HT-29 (cell line): ENCODE data around the gene ZNF524. TPM values are rescaled to one million over a fixed set of nuclear protein-coding genes. Genes with fewer than 3 reads are reported as not detected.
"Not testable (repeated sequence)": the region's sequence is repeated elsewhere in the genome, so short reads cannot be mapped to it uniquely, and the experiment has no call there.

ENCODE experiments used
- DNase-seq: peaks from one replicate; pipeline ENCODE4 v3.0.0-alpha.2; 2015; ENCODE audit warnings: low spot score
- total RNA-seq: library from RNA; depleted of rRNA; stranded (reverse); fragments of >200 nt; shearing (Covaris generic); gene quantifications from 2 replicates; pipeline ENCODE4 v1.2.3, GENCODE V29; 2014

The ZNF524 gene
- total RNA-seq, 1 experiment from 2014 or later: 81.2 TPM

DNA sequence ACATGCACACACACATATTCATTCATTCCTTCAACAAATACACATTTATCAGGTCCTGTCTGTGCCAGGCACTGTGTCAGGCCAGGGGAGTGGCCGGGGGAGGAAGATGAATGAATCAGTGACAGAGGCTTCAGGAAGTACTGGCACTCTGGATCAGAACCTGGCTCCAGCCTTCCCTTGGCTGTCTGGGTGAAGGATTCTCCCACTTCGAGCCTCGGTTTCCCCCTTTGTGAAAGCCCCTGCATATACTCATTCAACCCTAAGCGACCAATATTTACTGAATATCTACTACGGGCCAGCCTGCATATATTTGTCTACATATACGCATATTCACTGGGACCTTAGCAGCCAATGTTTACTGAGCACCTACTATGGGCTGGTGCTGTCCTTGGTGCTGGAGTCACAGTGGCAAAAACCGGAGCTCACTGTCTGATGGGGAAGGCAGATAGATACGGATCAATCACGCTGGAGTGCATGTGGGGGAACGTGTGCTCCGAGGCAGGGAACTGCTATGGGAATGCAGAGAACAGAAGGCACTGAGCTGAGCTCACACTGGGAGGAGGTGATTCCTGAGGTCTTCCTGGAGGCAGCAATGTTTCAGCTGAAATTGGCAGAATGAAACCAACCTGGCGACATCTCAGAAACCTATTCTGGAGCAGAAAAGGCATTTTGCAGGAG is 18.8 kb upstream of the ZNF524 start:
- DNase-seq: peak; percentile 40

DNA sequence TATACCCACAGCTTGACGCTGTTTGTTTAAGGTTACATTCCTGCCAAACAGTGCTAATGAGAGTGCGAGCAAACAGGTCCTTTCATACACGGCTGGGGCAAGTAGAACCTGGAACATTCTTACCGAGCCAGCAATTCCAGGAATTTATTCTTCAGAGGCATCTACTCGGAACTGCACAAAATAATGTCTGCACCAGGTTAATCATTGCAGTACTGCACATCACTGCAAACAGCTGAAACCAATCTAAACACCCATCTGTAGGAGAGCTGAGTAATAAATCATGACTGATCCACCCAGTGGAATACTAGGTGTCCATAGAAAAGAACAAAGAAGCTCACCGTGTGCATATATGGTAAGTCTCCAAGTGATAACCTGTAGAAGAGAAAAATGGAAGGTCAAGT is 18.3 kb upstream of the ZNF524 start:
- no peak for DNase-seq

- not testable (repeated sequence) for DNase-seq
Measured at GRCh38 chr19:55582284-55582683, 17.8 kb upstream of the ZNF524 start.

DNA sequence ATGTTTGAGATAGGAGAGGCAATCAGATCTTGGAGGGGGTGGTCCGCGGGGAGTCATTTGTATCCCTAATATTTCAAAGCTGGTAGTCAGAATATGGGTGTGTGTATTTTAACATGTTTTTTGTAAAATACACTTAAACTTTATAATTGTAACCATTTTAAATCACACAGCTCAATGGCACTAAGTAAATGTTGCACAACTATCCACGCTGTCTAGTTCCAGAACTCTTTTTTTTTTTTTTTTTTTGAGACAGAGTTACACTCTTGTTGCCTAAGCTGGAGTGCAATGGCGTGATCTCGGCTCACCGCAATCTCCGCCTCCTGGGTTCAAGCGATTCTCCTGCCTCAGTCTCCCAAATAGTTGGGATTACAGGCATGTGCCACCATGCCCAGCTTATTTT is 16.2 kb upstream of the ZNF524 start:
- DNase-seq: not testable (repeated sequence)

DNA sequence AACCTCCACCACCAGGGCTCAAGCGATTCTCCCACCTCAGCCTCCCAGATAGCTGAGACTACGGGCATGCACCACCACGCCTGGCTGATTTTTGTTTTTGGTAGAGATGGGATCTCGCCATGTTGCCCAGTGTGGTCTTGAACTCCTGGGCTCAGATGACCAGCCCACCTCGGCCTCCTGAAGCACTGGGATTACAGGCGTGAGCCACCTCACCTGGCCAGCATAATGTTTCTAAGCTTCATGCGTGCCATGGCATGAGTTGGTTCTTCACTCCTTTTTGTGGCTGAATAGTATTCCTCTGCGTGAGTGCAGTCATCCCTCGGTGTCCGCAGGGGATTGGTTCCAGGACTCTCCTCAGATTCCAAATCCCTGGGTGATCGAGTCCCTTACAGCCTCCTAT is 15.2 kb upstream of the ZNF524 start:
- DNase-seq: no peak

- DNase-seq: peak; percentile 32
Measured at GRCh38 chr19:55585658-55586339, 14.3 kb upstream of the ZNF524 start.

- DNase-seq: peak; percentile 100
Measured at GRCh38 chr19:55586976-55587668, 13.0 kb upstream of the ZNF524 start.

DNA sequence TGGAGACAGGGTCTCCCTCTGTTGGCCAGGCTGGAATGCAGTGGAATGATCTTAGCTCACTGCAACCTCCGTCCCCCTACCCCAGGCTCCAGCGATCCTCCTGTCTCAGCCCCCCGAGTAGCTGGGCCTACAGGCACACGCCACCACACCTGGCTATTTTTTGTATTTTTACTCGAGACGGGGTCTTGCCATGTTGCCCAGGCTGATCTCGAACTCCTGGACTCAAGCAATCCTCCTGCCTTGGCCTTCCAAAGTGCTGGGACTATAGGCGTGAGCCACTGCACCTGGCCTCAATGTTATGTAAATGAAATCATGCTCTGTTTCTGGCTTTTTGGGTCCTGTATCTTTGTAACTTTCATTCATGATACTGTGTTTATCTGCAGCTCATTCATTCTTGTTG is 11.3 kb upstream of the ZNF524 start:
- DNase-seq: no peak

DNA sequence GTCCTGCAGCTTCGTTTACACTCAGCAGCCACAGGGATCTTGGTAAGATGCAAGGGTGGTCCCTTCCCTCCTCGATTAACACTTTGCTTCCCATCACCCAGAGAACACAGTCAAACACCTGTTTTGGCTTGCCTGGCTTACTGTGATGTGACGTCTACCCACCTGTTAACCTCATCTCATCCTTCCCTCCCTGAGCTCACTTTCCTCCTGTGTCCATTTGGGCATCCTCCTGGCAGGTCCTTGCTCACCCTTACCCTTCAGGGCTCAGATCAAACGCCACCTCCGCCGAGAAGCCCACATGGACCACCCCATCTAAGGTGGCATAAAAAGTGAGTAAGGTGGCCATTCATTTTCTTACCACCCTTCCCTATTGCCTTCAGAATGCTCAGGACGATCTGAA is 10.0 kb upstream of the ZNF524 start:
- no peak for DNase-seq

GRCh38 chr19:55590617-55591016 is 9.5 kb upstream of the ZNF524 start:
- peak; percentile 64 for DNase-seq

GRCh38 chr19:55591555-55591954 is 8.5 kb upstream of the ZNF524 start:
- DNase-seq: peak; percentile 66

GRCh38 chr19:55592391-55593090 is 7.5 kb upstream of the ZNF524 start:
- DNase-seq: no peak

- no peak for DNase-seq
Measured at GRCh38 chr19:55593096-55593772, 6.9 kb upstream of the ZNF524 start.

GRCh38 chr19:55594996-55595545 is 5.0 kb upstream of the ZNF524 start:
- DNase-seq: no peak

DNA sequence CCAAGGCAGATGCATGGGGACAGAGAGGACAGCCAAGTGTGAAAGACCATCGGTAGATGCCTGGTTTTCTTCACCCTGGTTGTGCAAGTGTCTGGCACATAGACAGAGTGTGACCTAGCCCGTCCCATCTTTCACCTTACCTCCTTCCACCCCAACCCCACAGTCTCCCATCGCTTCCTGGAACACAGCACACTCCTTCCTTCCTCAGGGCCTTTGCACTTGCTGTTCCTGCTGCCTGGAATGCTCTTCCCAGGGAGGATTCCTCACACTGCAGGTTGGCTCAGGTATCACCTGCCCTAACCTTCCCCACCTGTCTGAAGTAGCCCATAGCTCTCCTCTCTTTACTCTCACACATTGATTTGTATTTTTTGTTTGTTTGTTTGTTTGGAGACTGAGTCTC is 3.8 kb upstream of the ZNF524 start:
- DNase-seq: no peak

DNA sequence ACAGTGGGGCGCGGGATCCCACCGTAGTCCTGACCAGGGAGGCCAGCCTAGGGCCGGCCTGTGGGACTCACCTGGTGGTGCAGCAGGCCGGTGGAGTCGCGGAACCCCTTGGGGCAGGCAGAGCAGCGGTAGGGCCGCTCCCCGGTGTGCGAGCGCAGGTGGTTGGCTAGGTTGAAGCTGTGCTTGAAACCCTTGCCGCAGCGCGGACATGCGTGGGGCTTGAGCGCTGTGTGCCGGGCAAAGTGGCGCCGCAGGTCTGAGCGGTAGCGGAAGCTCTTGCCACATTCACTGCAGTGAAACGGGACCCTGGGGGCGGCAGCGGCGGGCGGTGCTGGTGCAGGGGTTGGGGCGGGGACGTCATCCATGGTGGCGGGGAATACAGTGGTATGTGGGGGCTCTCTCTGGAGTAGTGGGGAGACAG is 2.6 kb upstream of the ZNF524 start:
- DNase-seq: no peak

- no peak for DNase-seq
Measured at GRCh38 chr19:55598034-55598433, 2.1 kb upstream of the ZNF524 start.

- peak; percentile 100 for DNase-seq
Measured at GRCh38 chr19:55598719-55599467, 1.2 kb upstream of the ZNF524 start.

DNA sequence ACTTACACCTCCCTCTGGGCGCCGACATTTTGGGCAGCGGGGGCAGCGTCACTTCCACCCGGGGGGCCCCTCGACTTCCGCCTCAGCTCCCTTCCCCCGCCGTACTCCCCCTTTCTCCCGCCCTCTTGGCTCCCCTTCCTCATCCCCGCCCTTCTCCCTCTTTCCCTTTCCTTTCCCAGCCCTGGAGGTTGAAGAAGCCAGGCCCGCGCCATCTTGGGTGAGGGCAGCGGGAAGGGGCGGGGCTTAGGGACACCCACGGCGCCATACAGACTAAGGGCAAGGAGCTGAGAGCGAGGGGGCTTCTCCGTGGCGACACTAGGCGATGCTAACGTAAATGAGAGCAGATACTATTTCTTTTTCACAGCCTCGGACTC is 633 bp upstream of the ZNF524 start, which contains the start of gene FIZ1:
Gene FIZ1 (minus strand): TSS at position 50 of the 374 bp plus-strand sequence. CDS start 1,652 bp downstream, outside the sequence.
- peak; percentile 100 for DNase-seq

DNA sequence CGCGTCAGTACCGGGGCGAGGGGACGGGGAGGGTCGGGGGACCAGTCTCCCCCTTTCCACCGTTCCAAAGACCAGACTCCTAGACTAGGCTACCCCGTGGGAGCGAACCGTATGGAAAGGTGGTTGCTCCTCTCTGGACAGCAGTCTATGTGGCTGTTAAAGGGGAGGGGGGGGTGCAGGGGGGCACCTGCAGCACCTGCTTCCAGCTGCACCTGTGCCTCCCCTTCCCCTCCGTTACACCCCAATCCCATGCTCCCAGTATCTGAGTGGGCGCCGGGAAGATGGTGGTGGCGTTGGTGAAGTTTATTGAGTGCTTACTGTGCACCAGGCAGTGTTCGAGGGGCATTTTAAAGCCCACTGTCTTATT is 557 bp downstream of the ZNF524 start:
- DNase-seq: no peak
